Activated T-cell treated with anti-CD3 and anti-CD28 coated beads for 4 hours (primary cell): ENCODE data around the gene KRTAP5-9.
"Not testable (repeated sequence)": the region's sequence is repeated elsewhere in the genome, so short reads cannot be mapped to it uniquely, and the experiment has no call there.

ENCODE experiments used
- DNase-seq: peaks from one replicate; pipeline ENCODE4 v3.0.0-alpha.2; 2020

KRTAP5-9 gene

GRCh38 chr11:71548120-71548519, at the start of gene KRTAP5-9:
TSS of gene KRTAP5-9 (plus strand) at chr11:71548420. CDS start at chr11:71548658, 238 bp downstream.
- DNase-seq = no peak

GRCh38 chr11:71499125-71499524, 49.1 kb upstream of the KRTAP5-9 start:
- DNase-seq = no peak

- DNase-seq = no peak
Observed at GRCh38 chr11:71499546-71499945, 48.7 kb upstream of the KRTAP5-9 start.

GRCh38 chr11:71500601-71501021, 47.6 kb upstream of the KRTAP5-9 start:
- no peak for DNase-seq

- DNase-seq = no peak
Observed at GRCh38 chr11:71501071-71501985, 46.9 kb upstream of the KRTAP5-9 start.

GRCh38 chr11:71502026-71502425, 46.2 kb upstream of the KRTAP5-9 start:
- DNase-seq = no peak

- no peak for DNase-seq
Observed at GRCh38 chr11:71502871-71503435, 45.3 kb upstream of the KRTAP5-9 start.

GRCh38 chr11:71504531-71504930, 43.7 kb upstream of the KRTAP5-9 start:
- no peak for DNase-seq

- DNase-seq = no peak
Observed at GRCh38 chr11:71505001-71505400, 43.2 kb upstream of the KRTAP5-9 start.

GRCh38 chr11:71505781-71506180, 42.4 kb upstream of the KRTAP5-9 start:
- DNase-seq = no peak

- no peak for DNase-seq
Observed at GRCh38 chr11:71507102-71507501, 41.1 kb upstream of the KRTAP5-9 start.

- DNase-seq = no peak
Observed at GRCh38 chr11:71518506-71519471, 29.4 kb upstream of the KRTAP5-9 start.

- DNase-seq = no peak
Observed at GRCh38 chr11:71519546-71519945, 28.7 kb upstream of the KRTAP5-9 start.

GRCh38 chr11:71525188-71525937, 22.9 kb upstream of the KRTAP5-9 start:
- no peak for DNase-seq

- DNase-seq = no peak
Observed at GRCh38 chr11:71525938-71526495, 22.2 kb upstream of the KRTAP5-9 start.

- not testable (repeated sequence) for DNase-seq
Observed at GRCh38 chr11:71526796-71527575, 21.2 kb upstream of the KRTAP5-9 start, which contains the start of gene KRTAP5-7. TSS of gene KRTAP5-7 (plus strand) at chr11:71527267. CDS start at chr11:71527301, 34 bp downstream.

- no peak for DNase-seq
Observed at GRCh38 chr11:71527576-71528210, 20.5 kb upstream of the KRTAP5-9 start.

GRCh38 chr11:71530602-71531001, 17.6 kb upstream of the KRTAP5-9 start:
- no peak for DNase-seq

GRCh38 chr11:71532036-71532610, 16.1 kb upstream of the KRTAP5-9 start:
- DNase-seq = no peak
